ENCODE results near the gene CCM2.

- TF ChIP-seq, protein P1, sequence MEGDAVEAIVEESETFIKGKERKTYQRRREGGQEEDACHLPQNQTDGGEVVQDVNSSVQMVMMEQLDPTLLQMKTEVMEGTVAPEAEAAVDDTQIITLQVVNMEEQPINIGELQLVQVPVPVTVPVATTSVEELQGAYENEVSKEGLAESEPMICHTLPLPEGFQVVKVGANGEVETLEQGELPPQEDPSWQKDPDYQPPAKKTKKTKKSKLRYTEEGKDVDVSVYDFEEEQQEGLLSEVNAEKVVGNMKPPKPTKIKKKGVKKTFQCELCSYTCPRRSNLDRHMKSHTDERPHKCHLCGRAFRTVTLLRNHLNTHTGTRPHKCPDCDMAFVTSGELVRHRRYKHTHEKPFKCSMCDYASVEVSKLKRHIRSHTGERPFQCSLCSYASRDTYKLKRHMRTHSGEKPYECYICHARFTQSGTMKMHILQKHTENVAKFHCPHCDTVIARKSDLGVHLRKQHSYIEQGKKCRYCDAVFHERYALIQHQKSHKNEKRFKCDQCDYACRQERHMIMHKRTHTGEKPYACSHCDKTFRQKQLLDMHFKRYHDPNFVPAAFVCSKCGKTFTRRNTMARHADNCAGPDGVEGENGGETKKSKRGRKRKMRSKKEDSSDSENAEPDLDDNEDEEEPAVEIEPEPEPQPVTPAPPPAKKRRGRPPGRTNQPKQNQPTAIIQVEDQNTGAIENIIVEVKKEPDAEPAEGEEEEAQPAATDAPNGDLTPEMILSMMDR (IDR thresholded peaks at IDR 0.05): no peak
- no peak for TF ChIP-seq POLR2A (IDR thresholded peaks at IDR 0.05)
These were observed 34.5 kb upstream of the CCM2 start for GRCh38 chr7:44965441-44965903.
